ENCODE results near the gene NPC1.
"Not testable (repeated sequence)": the region's sequence is repeated elsewhere in the genome, so short reads cannot be mapped to it uniquely, and the experiment has no call there.

Gene NPC1

GRCh38 chr18:23521271-23521670 is 65.0 kb downstream of the NPC1 start:
- no peak for DNase-seq (ENCODE audit: low spot score)

GRCh38 chr18:23519734-23520133 is 66.6 kb downstream of the NPC1 start:
- DNase-seq (ENCODE audit: low spot score): no peak

- DNase-seq (ENCODE audit: low spot score): peak; percentile 76
Observed at GRCh38 chr18:23515911-23516546, 70.3 kb downstream of the NPC1 start.

- no peak for DNase-seq (ENCODE audit: low spot score)
Observed at GRCh38 chr18:23512641-23513040, 73.7 kb downstream of the NPC1 start.

GRCh38 chr18:23512216-23512615 is 74.1 kb downstream of the NPC1 start:
- DNase-seq (ENCODE audit: low spot score): not testable (repeated sequence)

- DNase-seq (ENCODE audit: low spot score): not testable (repeated sequence)
Observed at GRCh38 chr18:23510923-23511322, 75.4 kb downstream of the NPC1 start.

- DNase-seq (ENCODE audit: low spot score): no peak
Observed at GRCh38 chr18:23506393-23506792, 79.9 kb downstream of the NPC1 start.

- DNase-seq (ENCODE audit: low spot score): no peak
Observed at GRCh38 chr18:23504720-23505119, 81.6 kb downstream of the NPC1 start.

- DNase-seq (ENCODE audit: low spot score): no peak
Observed at GRCh38 chr18:23503963-23504344, 82.4 kb downstream of the NPC1 start.

- DNase-seq (ENCODE audit: low spot score): peak; percentile 87
Observed at GRCh38 chr18:23503038-23503962, 83.0 kb downstream of the NPC1 start, which contains the start of gene RMC1. TSS of gene RMC1 (plus strand) at chr18:23503511. CDS start at chr18:23503619, 108 bp downstream.

- DNase-seq (ENCODE audit: low spot score): no peak
Observed at GRCh38 chr18:23502516-23503037, 83.7 kb downstream of the NPC1 start.

- DNase-seq (ENCODE audit: low spot score): no peak
Observed at GRCh38 chr18:23501626-23502025, 84.7 kb downstream of the NPC1 start.

- DNase-seq (ENCODE audit: low spot score): no peak
Observed at GRCh38 chr18:23499291-23499781, 87.0 kb downstream of the NPC1 start.

- DNase-seq (ENCODE audit: low spot score): peak; percentile 71
Observed at GRCh38 chr18:23498877-23499276, 87.4 kb downstream of the NPC1 start.

GRCh38 chr18:23498117-23498516 is 88.2 kb downstream of the NPC1 start:
- no peak for DNase-seq (ENCODE audit: low spot score)

- no peak for DNase-seq (ENCODE audit: low spot score)
Observed at GRCh38 chr18:23495723-23496440, 90.4 kb downstream of the NPC1 start.

GRCh38 chr18:23494992-23495391 is 91.3 kb downstream of the NPC1 start:
- DNase-seq (ENCODE audit: low spot score): peak; percentile 43

- no peak for DNase-seq (ENCODE audit: low spot score)
Observed at GRCh38 chr18:23493654-23494053, 92.7 kb downstream of the NPC1 start.

GRCh38 chr18:23489586-23489985 is 96.7 kb downstream of the NPC1 start:
- not testable (repeated sequence) for DNase-seq (ENCODE audit: low spot score)

GRCh38 chr18:23487738-23488570 is 98.4 kb downstream of the NPC1 start:
- no peak for DNase-seq (ENCODE audit: low spot score)

GRCh38 chr18:23485386-23485785 is 100.9 kb downstream of the NPC1 start:
- no peak for DNase-seq (ENCODE audit: low spot score)

All from SW480 (cell line).